ENCODE measurements around the gene B4GALNT4. TPM values are rescaled to one million over a fixed set of nuclear protein-coding genes. Genes with fewer than 3 reads are reported as not detected.
"Not testable (repeated sequence)": the region's sequence is repeated elsewhere in the genome, so short reads cannot be mapped to it uniquely, and the experiment has no call there.

B4GALNT4 gene
- total RNA-seq, 1 experiment from 2014 or later = 20.0 TPM

DNA sequence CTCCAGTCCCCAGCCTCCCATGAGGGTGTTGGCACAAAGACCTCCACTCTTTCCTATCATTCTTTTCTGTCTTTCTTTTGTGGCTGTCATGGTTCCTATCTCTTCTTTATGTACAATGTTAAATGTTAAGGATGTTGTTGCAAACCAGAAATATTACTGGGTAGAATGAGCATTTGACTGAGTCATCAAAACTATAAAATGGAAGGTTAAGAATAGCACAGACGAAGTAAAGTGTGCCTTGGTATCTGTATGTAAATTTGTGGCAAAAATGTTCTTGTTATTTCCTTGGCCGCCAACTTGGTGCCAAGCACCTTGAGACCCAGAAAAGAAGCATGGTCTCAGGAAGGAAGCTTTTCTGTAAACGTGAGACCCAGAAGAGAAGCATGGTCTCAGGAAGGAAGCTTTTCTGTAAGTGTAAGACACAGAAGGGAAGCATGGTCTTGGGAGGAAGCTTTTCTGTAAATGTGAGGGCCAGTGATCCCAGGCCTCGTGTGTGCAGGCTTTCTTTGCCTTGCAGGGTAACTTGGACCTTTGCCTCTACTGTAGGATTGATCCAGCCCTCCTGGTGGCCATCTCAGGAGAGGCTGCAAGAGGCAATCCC is 18.0 kb downstream of the B4GALNT4 start:
- POLR2A ChIA-PET = interaction anchor here (1.6 kb wide), 1 partner anchor 22 kb away, joined by 5 read pairs; no protein-coding TSS in a partner anchor
- H3K27me3 Mint-ChIP-seq (ENCODE audit: insufficient read depth, unreplicated experiment) = no peaks in the 10 kb centered on the region
- peaks cover 6% of the 10 kb centered on the region for H3K4me1 Mint-ChIP-seq (ENCODE audit: insufficient read depth, unreplicated experiment)
- no peak overlapping the region for H3K27ac Mint-ChIP-seq (ENCODE audit: low read depth, unreplicated experiment)
- no TSS peak for BruUV-seq (replicated peaks)
- no peak overlapping the region for H3K4me3 Mint-ChIP-seq (ENCODE audit: unreplicated experiment)
- TF ChIP-seq, protein P1, sequence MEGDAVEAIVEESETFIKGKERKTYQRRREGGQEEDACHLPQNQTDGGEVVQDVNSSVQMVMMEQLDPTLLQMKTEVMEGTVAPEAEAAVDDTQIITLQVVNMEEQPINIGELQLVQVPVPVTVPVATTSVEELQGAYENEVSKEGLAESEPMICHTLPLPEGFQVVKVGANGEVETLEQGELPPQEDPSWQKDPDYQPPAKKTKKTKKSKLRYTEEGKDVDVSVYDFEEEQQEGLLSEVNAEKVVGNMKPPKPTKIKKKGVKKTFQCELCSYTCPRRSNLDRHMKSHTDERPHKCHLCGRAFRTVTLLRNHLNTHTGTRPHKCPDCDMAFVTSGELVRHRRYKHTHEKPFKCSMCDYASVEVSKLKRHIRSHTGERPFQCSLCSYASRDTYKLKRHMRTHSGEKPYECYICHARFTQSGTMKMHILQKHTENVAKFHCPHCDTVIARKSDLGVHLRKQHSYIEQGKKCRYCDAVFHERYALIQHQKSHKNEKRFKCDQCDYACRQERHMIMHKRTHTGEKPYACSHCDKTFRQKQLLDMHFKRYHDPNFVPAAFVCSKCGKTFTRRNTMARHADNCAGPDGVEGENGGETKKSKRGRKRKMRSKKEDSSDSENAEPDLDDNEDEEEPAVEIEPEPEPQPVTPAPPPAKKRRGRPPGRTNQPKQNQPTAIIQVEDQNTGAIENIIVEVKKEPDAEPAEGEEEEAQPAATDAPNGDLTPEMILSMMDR (IDR thresholded peaks at IDR 0.05; ENCODE audit: unreplicated experiment) = no peak
- intact Hi-C loops (cut with micrococcal nuclease) = no loop called here
- no peaks in the 10 kb centered on the region for H3K9me3 Mint-ChIP-seq (ENCODE audit: unreplicated experiment)
- peaks cover 6% of the 10 kb centered on the region for H3K36me3 Mint-ChIP-seq (ENCODE audit: insufficient read depth, unreplicated experiment)
- CTCF ChIA-PET = interaction anchor here (0.7 to 1.2 kb wide), 2 partner anchors 62 to 116 kb away, joined by 3 read pairs; partner anchors contain the start of gene PTDSS2
- no peak for DNase-seq (ENCODE audit: unreplicated experiment)

DNA sequence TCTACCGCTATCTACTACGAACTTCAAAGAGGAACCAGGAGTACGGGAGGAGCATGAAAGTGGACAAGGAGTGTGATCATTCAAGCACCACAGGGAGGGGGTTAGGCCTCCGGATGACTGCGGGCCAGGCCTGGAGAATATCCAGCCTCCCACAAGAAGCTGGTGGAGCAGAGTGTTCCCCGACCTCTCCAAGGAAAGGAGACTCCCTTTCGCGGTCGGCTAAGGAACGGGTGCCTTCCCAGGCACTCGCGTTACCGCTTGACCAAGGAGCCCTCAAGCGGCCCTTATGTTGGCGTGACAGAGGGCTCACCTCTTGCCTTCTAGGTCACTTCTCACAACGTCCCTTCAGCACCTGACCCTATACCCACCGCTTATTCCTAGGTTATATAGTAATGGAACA is 20.1 kb downstream of the B4GALNT4 start:
- H3K4me1 Mint-ChIP-seq (ENCODE audit: insufficient read depth, unreplicated experiment); DNase-seq (ENCODE audit: unreplicated experiment); BruUV-seq (replicated peaks); H3K27ac Mint-ChIP-seq (ENCODE audit: low read depth, unreplicated experiment); H3K4me3 Mint-ChIP-seq (ENCODE audit: unreplicated experiment); intact Hi-C loops (cut with micrococcal nuclease); H3K9me3 Mint-ChIP-seq (ENCODE audit: unreplicated experiment); H3K27me3 Mint-ChIP-seq (ENCODE audit: insufficient read depth, unreplicated experiment); POLR2A ChIA-PET: not testable (repeated sequence)
- CTCF ChIA-PET = interaction anchor here (0.6 kb wide), 1 partner anchor 192 kb away, joined by 3 read pairs; no protein-coding TSS in a partner anchor
- peaks cover 15% of the 10 kb centered on the region for H3K36me3 Mint-ChIP-seq (ENCODE audit: insufficient read depth, unreplicated experiment)

DNA sequence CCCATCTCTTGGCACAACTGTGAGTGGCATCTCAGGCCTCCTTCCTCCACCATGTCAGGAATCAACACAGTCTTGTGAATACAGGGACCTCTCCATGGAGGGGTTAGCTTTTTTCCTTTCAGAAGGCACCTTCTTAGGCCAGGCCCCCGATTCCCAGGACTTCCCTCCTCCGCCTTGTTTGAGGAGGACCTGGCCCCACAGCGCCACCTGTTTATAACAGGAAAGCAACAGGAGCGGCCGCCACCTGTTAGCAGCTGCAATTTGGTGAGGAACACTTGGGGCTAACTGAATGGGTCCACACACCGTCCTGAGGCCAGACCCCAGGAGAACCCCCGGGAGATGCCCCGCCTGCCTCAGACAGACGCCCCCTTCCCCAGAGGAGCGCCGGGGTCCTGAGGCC is 20.9 kb downstream of the B4GALNT4 start:
- POLR2A ChIA-PET = no interaction called here
- H3K27ac Mint-ChIP-seq (ENCODE audit: low read depth, unreplicated experiment) = no peak overlapping the region
- H3K9me3 Mint-ChIP-seq (ENCODE audit: unreplicated experiment) = no peaks in the 10 kb centered on the region
- H3K36me3 Mint-ChIP-seq (ENCODE audit: insufficient read depth, unreplicated experiment) = peaks cover 21% of the 10 kb centered on the region
- DNase-seq (ENCODE audit: unreplicated experiment) = no peak
- no TSS peak for BruUV-seq (replicated peaks)
- CTCF ChIA-PET = interaction anchor here (0.6 to 1.0 kb wide), 3 partner anchors 9 to 193 kb away, joined by 3 read pairs; no protein-coding TSS in a partner anchor
- peaks cover 12% of the 10 kb centered on the region for H3K4me1 Mint-ChIP-seq (ENCODE audit: insufficient read depth, unreplicated experiment)
- TF ChIP-seq, protein P1 (IDR thresholded peaks at IDR 0.05; ENCODE audit: unreplicated experiment) = peak; percentile 15
- no peaks in the 10 kb centered on the region for H3K27me3 Mint-ChIP-seq (ENCODE audit: insufficient read depth, unreplicated experiment)
- H3K4me3 Mint-ChIP-seq (ENCODE audit: unreplicated experiment) = no peak overlapping the region
- intact Hi-C loops (cut with micrococcal nuclease) = loop anchor here (5.0 kb wide), 1 partner anchor 127 kb away; no protein-coding TSS in a partner anchor

DNA sequence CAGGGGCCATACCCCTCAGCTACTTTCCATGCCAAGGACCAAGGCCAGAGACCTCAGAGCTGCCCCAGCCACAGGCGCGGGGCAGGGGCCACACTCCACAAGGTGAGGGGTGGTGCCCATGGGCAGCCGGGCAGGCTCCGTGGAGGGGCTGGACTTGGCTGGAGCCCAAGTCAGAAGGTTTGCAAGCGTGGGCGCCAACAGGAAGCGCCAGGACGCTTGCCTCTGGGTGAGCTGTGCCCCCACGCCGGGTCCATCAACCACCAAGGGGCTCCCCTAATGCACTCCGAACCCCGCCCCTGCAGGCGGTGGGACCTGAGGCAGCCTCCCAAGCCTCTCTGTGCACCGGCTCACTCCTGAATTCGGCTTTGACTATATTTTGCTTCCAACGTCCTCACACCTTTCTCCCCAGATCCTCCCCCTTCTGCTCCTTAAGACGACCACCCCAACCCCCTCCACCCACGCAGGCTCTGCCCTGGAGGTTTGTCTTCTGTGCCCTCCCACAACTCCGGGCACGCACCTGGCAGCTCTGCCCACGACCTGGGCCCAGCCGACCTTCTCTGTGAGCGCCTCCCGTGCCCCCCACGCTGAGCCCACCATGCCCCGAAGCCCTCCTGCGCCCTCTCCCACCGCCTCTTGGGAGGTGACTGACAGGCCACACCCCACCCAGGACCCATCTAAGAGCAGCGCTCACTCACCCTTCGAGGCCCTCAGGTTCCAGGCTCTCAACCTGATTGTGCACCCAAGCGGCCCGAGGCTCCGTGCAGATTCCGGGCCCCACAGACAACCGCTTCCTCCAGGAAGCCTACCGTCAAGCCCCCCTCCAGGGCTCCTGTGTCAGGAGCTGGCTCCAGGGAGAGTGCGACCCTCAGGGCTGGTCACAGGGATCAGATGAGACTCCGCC is 22.1 kb downstream of the B4GALNT4 start:
- Mint-ChIP-seq H3K27me3 (ENCODE audit: insufficient read depth, unreplicated experiment) (no peaks in the 10 kb centered on the region), H3K4me3 (ENCODE audit: unreplicated experiment) (peak overlapping the region; percentile 33), H3K9me3 (ENCODE audit: unreplicated experiment) (no peaks in the 10 kb centered on the region), H3K36me3 (ENCODE audit: insufficient read depth, unreplicated experiment) (peaks cover 27% of the 10 kb centered on the region), H3K4me1 (ENCODE audit: insufficient read depth, unreplicated experiment) (peaks cover 19% of the 10 kb centered on the region), H3K27ac (ENCODE audit: low read depth, unreplicated experiment) (no peak overlapping the region)
- ChIA-PET CTCF (interaction anchor here (0.6 to 1.2 kb wide), 2 partner anchors 35 to 58 kb away, joined by 3 to 5 read pairs; no protein-coding TSS in a partner anchor), POLR2A (interaction anchor here (0.6 kb wide), 2 partner anchors 15 to 154 kb away, joined by 3 to 4 read pairs; no protein-coding TSS in a partner anchor)
- no peak for DNase-seq (ENCODE audit: unreplicated experiment)
- TF ChIP-seq, protein P1 (IDR thresholded peaks at IDR 0.05; ENCODE audit: unreplicated experiment) = no peak
- no TSS peak for BruUV-seq (replicated peaks)
- intact Hi-C loops (cut with micrococcal nuclease) = loop anchor here (5.0 kb wide), 1 partner anchor 126 kb away; no protein-coding TSS in a partner anchor
